Endothelial cell of hepatic sinusoid (primary cell): ENCODE results near the gene TSKS.

Source experiments
- in situ Hi-C: cut with HindIII; loops from 2 replicates; pipeline ENCODE4 v1.10.0; 2017; ENCODE audit warnings: low sequenced_read_pairs

TSKS gene

DNA sequence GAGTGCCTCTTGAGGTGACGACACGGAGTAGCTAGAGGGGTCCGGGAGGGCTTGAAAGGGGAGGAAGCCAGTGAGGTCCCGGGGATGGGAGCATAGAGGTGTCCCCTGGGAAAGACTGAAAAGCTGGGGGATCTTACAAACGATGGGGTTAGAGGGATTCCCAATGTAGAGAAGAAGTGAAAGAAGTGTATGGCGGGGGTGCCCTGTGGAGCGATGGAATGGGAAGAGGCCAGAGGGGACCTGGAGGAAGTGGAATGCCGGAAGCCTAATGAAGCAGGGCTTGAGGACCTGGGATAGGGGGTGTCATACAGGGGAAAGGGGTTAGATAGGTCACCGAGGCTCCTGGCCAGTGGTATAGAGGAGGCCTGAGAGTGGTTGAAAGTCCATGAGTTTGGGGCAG is 4.3 kb upstream of the TSKS start:
- in situ Hi-C loops, result no loop called here

DNA sequence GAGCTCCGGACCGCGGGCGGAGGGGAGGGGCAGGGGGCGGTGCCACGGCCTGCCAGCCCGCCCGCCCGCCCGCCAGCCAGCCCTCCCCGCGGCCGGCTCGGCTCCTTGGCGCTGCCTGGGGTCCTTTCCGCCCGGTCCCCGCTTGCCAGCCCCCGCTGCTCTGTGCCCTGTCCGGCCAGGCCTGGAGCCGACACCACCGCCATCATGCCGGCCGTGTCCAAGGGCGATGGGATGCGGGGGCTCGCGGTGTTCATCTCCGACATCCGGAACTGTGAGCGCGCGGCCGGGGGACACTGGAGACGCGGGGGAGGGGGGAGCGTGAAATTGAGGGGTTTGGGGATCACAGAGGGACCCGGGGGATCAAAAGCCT is 3.8 kb upstream of the TSKS start, which contains the start of gene AP2A1:
AP2A1 (plus strand) TSS at position 72 of the 370 bp plus-strand sequence; CDS start at position 205, 133 bp downstream.
- in situ Hi-C loops, result no loop called here

DNA sequence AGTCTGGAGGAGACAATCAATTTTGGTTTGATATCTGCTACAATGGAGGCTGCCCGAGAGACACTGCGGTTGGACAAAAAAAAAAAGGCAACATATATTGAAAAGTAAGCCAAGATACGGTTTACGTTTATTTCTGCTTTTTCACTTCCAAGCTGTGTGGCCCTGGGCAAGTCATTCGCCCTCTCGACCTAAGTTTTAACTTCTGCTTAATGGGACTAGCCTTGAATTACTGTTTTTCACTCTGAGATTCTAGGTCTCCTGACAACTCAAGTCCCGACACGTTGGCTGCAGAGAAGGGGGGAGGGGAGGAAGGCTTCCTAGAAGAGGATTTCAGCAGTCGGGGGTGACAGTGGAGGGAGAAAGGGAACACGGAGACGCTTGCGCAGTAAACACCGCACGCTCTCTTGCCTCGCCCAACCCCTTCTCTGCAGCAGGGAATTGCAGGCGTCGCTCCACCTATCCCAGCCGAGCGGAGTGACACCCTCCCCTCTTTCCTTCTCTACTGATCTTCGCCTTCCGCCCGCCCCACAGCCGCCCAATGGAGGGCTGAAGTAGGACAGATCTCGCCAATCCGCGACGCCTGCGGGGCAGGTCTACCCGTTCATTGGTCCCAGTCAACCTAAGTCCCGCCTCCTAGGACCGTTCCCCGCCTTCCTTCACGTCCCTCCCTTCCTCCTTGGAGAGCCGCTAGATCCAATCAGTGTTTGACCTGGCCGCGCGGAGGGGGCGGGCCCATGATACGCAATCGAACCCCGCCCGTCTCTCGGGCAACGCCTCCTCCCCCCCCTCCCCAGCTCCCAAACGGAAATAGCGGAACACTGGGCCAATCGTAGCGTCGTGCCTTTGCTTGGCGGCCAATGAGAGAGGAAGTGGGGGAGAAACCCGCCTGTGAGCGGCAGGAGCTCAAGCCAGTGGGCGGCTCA is 3.2 kb upstream of the TSKS start:
- in situ Hi-C loops, result no loop called here

DNA sequence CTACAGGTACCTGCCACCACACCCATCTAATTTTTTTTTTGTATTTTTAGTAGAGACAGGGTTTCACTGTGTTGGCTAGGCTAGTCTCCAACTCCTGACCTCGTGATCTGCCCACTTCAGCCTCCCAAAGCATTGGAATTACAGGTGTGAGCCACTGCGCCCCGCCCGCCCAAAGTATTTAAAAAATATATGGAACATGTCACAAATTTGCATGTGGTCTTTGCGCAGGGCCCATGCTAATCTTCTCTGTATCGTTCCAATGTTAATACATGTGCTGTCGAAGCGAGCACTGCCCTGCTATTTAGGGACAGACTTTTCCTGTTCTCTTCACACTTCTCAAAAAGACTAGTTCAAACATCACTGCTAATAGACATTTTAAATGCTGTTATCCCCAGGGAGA is 1.2 kb upstream of the TSKS start:
- in situ Hi-C loops, result no loop called here

DNA sequence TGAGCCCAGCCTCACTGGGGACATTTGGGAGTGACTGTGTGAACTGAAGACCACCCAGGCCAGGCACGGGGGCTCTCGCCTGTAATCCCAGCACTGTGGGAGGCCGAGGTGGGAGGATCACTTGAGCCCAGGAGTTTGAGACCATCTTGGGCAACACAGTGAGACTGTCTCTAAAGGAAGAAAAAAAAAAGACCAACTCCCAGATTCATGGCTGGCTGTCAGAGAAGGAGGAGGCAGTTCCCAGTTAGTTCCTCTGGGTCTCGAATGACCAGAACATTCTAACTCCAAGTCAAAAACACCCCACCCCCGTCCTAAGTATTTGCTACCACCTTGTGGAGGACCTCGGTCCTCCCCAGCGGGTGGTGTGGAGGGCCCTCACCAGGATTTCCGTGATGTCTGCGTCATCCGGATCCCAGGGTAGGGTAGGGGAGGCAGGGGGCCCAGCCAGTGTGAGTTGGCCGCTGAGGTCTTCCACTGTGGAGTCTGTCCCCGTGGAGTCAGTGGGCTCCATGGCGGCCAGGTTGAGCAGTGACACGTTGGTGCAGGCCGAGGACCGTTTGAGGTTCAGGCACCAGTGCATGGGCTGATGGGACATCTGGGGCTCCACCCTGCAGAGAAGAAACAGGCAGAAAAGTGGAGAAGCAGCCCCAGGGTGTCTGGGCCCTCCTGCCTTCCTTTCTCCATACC is 1.3 kb downstream of the TSKS start:
- in situ Hi-C loops, result no loop called here

DNA sequence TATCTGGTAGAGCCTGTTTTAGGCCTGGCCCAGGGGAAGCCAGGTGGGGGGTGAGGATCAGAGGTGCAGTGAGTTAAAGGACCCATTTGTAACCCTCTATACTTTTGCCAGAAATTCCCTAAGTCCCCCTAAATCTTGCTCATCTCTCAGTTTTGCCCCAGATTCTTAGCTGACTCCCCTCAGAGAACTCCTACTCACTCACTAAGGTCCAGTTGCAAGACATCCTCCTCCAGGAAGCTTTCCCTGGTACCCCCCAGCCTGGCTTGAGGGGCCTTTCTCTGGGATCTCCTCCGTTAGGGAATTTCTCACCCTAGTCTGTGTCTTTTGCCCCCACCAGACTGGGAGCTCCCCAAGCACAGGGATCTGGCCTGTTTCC is 1.9 kb downstream of the TSKS start:
- in situ Hi-C loops, result no loop called here

DNA sequence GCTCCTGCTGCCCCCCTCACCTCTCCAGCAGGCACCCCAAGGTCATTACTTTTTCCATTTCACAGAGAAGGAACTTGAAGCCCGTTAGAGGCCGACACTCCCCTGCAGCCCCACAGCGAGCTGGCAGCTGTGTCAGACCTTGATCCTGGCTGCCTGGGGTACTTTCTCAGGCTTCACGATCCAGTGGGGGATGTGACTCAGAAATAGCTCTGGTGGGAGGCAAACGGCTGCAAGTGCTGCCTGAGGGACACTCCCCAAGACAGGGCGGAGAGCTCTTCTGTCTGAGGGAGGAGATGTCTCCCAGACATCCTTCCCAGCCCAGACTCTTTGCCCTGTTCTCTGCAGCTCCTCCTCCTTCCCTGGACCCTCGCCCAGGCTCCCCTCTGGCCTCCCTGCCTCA is 4.8 kb downstream of the TSKS start:
- in situ Hi-C loops, result no loop called here

DNA sequence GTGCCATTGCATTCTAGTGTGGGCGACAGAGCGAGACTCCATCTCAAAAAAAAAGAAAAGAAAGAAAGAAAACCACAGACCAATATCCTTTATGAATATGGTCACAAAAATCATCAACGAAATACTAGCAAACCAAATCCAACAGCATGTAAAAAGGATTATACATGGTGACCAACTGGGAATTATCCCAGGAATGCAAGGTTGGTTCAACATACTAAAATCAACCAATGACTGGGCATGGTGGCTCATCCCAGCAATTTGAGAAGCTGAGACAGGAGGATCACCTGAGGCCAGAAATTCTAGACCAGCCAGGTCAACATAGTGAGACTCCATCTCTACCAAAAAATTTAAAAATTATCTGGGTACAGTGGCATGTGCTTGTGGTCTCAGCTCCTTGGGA is 7.2 kb downstream of the TSKS start:
- in situ Hi-C loops, result no loop called here

DNA sequence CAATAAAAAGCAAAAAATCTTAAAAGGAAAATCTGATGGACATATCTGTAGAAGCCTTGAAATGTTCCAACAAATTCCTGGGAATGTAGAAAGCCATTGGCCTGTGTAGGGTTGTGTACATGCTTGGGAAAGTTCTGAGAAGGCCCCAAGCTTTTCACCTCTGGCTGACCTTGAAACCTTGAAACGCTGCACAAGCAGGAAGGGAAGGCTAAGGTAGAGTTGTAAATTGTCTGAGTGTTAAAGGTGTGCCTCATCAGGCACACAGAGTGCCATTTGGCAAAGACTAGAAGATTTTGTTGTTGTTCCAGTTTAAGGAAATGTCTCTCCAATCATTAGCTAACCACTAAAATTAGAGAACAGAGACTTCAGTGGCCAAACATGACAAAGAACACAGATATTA is 10.4 kb downstream of the TSKS start:
- in situ Hi-C loops, result loop anchor here (5.0 kb wide), 1 partner anchor 100 kb away; the partner anchor contains the start of gene PTOV1

DNA sequence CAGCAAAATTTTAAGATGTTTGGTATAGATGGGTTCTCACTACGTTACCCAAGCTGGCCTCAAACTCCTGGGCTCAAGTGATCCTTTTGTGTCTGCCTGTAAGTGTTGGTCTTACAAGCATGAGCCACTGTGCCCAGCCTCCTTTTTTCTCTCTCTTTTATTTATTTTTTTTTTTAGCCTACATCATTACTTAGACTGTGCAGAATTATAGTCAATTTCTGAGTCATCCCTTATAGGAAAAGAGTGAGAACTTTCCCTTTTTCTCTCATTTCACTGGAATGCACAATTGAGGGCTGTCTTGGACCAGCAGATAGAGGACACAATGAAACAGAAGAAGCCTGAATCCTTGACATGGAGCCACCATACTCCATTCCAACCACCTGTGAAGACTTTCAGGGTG is 13.3 kb downstream of the TSKS start:
- in situ Hi-C loops, result loop anchor here (5.0 kb wide), 1 partner anchor 103 kb away; the partner anchor contains the start of gene PTOV1

DNA sequence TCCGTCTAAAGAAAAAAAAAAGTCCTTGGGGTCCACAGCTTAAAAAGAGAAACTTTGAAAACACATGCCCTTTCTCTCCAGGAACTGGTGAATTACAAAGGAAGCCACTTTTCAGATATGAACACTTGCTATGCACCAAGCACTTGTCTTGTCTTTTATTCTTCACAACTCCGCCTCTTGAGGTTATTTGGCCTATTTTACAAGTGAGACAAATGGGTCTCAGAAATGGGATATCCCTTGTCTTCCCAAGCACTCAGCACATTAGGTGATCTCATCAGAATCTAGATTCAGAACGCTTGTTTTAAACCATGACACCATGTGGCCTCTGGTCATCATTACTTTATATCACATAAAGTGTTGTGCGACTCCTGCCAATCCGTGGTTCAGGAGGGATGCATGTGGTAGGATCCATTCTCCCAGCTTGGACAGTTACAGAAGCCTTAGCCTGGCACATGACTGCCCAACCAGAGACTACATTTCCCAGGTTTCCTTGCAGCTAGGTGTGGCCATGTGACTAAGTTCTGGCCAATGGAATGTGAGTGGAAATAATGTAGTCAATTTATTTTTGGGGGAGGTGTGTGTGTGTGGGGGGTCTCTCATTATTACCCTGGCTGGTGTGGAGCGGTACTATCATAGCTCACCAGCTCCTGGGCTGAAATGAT is 13.9 kb downstream of the TSKS start:
- in situ Hi-C loops, result no loop called here

DNA sequence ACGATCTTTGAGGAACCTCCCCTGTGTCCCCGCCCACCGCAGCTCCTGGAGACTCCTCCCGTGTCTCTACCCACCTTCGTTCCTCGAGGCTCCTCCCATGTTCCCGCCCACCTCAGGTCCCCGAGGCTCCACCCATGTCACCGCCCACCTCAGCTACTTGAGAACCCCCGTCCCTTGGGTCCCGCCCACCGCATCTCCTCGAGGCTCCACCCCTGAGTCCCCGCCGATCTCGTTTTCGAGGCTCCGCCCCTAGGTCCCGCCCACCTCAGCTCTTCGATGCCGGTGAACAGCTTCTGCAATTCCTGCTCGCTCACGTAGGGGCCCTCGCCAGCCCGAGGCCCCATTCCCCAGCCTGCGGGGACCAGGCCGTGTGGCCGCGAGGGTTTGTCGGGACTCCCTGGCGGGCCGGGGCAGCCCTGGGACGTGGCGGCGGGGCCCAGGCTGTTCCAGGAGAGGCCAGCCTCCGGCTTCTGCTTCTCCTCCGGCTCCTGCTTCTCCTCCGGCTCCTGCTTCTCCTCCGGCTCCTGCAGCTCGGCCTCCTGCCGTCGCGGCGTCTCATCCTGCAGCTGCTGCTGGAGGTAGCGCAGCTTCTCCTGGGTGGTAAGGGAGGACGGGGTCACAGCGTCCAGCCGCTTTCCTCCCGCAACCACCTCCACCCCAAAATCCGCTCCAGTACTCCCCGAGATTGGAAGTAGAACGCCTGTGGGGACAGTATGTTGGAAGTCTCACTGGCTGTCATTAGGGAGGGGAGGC is 16.7 kb downstream of the TSKS start:
- in situ Hi-C loops, result no loop called here

DNA sequence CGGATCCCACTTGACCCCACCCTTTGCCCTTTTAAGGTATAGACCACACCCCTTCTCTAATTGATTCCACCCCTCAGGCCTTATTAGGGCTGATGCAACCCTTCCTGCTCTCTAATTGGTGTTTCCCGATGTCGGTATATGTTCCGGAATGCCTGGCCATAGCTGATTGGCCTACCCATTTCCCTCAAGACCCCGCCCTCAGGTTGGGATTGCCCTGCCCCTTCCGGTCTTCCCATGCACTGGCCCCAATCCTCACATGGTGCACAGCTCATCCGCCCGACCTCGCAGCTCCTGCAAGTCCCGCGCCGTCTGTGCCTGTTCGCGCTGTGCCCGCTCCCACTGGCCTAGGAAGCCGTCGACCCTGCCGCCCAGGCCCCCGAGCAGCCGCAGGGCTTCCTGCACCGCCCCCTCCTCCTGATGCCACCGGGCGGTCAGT is 18.1 kb downstream of the TSKS start:
- in situ Hi-C loops, result loop anchor here (5.0 kb wide), 2 partner anchors 37 to 77 kb away; no protein-coding TSS in a partner anchor

DNA sequence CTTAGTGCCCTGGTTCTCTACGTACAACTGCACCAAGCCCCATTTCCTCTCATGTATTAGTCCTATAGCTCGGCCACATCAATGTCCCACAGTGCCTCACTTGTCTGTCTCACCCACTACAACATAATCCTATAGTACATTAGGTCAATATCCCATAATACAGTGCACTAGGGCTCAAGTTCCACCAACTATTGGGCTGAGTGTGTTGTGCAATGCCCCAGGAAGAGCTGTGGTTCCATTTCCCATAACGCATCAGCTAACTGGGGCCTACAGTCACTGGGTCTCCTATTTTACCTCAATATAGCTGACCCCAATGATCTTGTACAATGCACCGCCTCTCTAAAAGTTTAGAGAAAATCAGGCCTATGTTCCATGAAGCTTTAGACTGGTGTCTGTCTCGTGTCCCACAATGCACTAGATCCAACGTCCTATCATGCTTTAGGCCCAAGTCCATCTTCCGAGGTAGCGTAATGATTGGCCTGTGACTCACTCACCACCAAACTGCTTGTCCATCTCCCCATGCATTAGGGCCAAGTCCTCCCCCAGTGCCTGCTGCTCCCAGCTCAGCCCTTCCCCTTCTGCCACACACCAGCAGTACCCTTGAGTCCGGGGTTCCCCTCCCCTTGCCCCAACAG is 21.8 kb downstream of the TSKS start:
- in situ Hi-C loops, result loop anchor here (5.0 kb wide), 2 partner anchors 41 to 81 kb away; no protein-coding TSS in a partner anchor

DNA sequence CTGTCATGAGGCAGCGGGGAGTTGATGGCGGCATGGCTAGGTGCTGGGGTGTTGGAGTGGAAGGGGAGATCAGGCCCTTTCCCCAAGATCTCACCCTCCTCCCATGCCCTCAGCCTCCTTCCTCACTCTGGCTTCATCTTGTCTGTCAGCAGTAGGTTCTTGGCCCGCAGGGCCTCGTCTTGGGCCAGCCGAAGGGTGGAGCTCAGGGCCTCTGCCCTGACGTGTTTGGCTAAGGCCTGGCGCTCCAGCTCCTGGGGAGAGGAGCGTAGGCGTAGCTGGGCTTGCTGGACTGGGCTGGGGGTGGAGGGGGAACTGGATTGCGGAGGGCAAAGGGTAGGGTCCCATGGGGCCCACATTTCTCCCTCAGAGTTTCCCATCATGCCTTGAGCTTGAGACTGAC is 23.2 kb downstream of the TSKS start:
- in situ Hi-C loops, result loop anchor here (5.0 kb wide), 2 partner anchors 42 to 82 kb away; no protein-coding TSS in a partner anchor

DNA sequence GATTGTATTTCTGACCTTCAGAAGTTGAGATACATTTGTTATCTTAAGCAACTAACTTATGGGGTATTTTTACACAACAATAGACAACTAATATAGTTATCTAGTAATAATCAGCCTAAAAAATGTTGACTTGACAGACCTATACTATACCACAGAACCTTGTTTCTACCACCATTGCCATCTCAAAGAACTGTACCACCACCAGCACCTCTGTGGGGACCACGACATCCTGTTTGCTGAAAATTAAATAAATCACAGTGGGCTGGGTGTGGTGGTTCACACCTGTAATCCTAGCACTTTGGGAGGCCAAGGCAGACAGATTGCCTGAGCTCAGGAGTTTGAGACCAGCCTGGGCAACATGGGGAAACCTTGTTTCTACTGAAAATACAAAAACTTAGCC is 24.0 kb downstream of the TSKS start:
- in situ Hi-C loops, result no loop called here

DNA sequence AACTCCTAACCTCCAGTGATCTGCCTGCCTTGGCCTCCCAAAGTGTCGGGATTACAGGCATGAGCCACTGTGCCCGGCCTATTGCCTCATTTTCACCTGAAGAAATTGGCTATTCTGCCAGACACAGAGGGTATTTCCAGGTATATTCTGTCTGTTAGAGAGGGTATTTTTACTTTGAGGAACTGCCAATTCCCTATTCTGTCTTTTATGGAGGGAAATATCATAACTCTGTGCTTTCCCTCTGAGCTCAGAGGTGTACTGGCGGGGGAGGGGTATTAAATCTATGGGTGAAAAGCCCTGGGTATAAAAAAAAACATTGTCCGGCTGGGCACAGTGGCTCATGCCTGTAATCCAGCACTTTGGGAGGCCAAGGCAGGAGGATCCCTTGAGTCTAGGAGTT is 24.8 kb downstream of the TSKS start:
- in situ Hi-C loops, result no loop called here

DNA sequence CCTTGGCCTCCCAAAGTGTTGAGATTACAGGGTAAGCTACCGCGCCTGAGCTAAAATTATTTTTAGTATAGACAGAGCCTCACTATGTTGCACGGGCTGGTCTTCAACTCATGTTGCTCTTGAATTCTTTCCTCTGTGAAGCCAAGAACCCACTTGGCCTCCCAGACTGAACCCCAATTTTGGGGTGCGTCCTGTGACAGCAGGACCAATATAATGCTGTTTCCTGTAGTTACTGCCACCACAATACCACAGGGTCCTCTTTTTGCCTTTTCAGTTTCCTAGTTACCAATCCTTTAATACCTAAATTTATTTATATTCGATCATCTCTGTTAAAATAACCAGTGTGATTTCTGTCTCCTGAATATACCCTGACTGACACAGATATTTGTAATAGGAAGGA is 32.9 kb downstream of the TSKS start:
- in situ Hi-C loops, result no loop called here

DNA sequence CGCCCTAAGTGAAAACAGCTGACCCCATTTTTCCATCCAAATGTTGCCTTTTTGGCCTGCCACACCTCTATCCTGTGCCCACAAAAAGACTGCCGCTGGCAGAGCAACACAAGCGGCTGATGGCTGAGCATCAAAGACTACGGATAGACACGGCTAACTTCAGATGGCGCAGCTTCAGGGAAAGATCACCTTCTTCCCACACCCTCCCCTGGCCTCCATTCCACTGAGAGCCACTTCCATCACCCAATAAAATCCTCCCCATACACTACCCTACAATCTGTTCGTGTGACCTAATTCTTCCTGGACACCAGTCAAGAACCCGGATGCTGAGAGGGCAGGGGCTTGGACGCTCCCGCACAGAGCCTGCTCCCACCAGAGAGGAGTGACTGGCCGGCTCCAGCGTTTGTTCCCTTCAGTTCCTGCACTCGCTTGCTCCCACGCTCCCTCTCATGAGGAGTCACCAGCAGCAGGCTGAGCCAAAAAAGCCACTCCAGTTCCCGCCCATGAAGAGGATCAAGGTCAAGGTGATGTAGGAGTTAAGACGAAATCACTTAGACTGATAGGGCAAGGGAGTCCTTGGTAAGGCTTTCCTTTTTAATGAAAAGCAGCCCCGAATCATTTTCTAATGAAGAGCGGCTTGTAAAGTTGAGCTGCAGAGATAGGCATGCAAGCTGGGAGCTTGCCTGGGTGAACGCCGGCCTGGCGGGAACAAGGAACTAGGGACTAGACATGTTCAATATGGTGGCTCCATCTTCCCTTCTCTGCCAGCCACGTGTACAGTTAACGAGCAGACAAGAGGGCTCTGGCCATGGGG is 35.7 kb downstream of the TSKS start:
- in situ Hi-C loops, result no loop called here
